GM19023 (cell line): Measurements from ENCODE around the gene NANOG.
"Not testable (repeated sequence)": the region's sequence is repeated elsewhere in the genome, so short reads cannot be mapped to it uniquely, and the experiment has no call there.

Experiments
- ATAC-seq: cut with Tn5 transposase; IDR thresholded peaks from one replicate; pipeline ENCODE4 v1.9.1; 2021; ENCODE audit warnings: mild to moderate bottlenecking, moderate library complexity; ENCODE audit not compliant: unreplicated experiment

Gene NANOG

DNA sequence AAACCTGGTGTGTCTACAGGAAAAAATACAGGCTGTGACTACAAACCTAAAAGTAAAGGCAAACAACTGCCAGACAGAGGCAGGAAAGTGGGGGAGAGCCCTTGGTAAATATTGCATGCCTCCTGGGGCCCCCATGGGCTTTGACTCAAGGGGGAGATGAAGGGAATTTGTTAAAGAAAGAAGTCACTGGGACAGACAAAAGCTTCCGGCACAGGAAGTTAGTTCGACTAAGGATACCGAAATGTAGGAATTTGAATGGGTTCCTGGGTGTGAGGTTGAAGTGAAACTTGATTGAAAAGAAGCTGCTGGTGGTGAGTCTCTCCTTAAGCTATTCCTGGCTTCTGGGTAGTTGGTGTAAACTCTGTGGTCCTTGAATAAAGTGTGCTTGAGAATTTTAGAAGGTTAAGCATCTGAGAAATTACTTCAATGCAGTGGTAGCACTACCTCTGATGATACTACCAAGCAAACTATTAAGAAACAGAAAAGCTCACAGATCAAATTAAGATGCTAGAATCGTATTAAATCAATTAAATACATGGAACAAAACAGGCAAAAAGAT, 9.6 kb downstream of the NANOG start:
- not testable (repeated sequence) for ATAC-seq

DNA sequence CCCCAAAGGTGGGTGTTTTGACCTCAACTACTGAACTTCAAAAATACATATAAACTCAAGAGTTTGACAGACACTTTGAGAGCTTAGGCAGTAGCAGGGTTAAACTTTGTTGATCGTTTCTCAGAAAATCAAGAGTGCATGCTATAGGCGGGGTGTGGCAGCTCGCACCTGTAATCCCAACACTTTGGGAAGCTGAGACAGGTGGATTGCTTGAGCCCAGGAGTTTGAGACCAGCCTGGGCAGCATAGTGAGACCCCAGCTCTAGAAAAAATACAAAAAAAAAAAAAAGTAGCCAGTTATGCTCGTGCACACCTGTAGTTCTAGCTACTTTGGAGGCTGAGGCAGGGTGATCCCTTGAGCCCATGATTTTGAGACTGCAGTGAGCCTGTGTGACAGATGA, 12.3 kb downstream of the NANOG start:
- no peak for ATAC-seq

DNA sequence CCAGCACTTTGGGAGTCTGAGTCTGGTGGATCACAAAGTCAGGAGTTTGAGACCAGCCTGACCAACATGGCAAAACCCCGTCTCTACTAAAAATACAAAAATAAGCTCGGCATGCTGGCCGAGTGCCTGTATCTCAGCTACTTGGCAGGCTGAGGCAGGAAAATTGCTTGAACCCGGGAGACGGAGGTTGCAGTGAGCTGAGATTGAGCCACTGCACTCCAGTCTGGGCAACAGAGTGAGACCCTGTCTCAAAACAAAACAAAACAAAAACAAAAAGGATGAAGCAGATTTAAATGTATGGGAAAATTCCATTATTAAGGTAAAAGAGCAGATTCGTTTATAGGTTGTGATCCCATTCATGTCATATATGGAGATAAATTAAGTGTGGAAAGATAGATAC, 17.1 kb downstream of the NANOG start:
- not testable (repeated sequence) for ATAC-seq

DNA sequence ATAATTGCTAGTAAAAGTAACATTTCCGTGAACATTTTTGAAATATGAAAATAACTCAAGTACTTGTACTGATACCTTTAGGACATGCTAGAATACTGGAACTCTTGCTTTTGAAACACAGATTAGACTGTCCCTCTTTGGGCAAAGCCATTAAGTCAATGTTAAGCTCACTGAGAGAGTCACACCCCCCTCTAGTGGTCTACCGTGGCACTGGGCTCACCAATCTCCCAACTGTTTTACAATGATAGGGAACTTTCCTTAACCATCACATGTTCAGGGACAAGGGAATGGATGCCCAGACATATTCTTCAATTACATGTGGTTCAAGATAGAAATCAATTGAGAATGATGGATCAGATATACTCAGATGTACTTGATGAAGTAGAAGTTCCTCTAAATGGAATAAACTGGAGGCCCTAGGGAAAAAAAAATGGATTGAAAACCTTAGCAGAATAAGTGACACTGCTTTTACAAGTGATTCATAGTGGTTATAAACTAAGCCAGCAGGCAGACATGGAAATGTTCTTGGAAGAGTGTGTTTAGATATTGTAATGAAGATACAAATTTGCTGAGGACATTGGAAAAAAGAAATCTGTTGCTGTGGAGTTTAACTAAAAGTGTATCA, 17.8 kb downstream of the NANOG start:
- no peak for ATAC-seq

DNA sequence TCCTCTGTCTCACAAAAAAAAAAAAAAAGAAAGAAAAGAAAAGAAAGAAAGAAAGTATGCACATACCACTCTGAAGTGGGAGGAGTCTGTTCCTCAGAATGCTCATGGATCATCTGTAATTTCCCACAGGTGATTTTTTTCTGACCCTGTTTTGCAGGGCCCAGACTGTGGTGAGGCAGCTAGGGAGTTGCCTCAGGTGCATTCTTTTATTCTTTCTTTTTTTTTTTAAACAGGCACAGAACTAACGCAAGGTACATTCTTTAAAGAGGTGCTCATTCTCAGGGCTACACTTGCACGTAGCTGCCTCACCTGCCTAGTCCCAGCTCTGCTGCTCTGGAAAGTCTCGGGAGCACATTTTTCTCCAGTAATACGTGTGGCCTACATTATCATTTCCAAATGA, 36.6 kb downstream of the NANOG start:
- ATAC-seq: not testable (repeated sequence)

DNA sequence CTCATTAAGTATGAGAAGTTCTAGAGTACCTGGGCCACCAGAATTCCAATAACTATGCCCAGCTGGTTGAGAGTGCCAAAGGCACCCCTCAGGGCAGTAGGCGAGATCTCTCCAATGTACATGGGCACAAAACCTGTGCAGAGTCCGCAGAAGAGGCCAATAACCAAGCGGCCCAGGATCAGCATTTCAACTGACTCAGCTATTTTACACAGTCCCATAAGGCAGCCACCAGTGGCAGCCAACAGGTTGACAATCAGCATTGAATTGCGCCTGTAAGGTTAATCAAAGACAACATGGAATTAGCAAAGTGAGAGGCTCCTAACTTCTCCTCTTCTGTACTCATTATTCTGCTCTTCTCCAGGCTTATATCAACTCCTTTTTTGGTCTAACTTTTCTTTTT, 40.5 kb downstream of the NANOG start:
- not testable (repeated sequence) for ATAC-seq

DNA sequence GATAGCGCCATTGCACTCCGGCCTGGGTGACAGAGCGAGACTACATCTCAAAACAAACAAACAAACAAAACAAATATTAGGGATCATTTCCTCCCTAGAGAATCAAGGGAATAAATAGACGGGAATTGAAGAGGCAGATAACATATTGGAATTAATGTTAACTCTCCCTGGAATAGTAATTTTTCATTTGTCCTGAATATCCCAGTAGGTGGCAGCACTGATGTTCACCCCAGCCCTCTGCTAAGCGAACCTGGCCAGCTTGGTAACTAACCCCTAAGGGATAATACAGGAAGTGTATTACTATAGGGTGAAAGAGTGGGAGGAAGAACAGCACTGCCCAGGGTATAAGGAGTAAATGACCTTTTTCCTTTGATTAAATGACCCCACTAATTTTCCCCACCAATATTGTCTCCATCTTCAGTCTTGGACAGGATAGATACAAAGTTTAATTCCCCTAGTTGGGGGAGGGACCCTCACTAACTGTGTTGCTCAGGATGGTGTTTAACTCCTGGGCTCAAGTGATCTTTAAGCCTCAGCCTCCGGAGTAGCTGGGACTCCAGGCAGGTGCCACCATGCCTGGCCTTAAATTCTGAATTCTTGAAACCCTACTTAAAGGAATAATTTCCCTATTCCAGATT, 43.0 kb downstream of the NANOG start:
- ATAC-seq: no peak

DNA sequence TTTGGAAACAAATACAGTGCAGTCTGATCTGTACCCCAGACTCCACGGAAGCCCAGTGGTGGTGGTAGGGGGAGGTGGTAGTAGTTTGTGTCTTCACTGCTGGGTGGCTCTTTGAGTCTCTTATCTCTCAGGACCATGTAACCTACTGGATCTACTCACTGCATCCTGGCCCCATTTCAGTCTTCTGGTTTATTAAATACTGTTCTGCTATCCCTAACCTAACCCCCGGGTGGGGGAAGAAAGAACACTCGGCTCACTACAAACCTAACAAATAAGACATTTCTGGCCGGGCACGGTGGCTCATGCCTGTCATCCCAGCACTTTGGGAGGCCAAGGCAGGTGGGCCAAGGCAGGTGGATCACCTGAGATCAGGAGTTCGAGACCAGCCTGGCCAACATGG, 44.0 kb downstream of the NANOG start:
- ATAC-seq: not testable (repeated sequence)

DNA sequence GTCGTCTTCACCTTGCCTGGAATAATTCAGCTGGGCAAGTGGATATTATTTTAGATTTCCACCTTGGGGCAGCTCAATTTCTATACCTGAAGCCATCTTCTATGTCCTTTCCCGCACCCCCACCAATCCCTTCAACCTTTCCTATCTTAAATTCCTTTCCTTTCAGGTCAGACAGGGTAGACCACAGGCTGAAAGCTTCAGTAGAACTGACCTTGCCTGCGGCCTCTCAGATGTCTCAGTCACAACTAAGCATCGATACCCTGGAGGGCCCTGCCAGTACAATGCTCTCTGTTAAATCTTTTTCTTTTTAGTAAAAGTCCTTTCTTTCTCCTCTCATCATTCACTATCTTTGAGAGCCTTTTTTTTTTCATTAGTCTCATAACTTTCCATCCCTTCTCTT, 44.6 kb downstream of the NANOG start:
- no peak for ATAC-seq

DNA sequence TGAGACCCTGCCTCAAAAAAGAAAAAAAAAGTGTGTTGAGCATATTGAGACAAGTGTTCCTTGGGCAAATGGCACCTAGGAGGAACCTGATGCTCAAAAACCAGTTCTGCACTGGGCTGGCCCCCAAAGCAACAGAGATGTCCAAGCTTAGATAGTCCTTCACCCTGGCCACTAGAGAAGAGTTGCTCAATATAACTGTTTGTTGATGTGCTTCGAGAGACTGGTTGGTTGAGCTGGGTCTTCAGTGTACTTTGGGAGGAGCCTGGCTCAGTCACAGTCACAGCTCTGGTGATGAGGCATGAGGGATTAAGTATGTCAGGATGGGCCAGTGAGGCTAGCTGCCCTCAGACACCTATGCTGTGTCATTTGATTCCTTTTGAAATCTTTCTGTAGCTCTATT, 45.5 kb downstream of the NANOG start:
- no peak for ATAC-seq

DNA sequence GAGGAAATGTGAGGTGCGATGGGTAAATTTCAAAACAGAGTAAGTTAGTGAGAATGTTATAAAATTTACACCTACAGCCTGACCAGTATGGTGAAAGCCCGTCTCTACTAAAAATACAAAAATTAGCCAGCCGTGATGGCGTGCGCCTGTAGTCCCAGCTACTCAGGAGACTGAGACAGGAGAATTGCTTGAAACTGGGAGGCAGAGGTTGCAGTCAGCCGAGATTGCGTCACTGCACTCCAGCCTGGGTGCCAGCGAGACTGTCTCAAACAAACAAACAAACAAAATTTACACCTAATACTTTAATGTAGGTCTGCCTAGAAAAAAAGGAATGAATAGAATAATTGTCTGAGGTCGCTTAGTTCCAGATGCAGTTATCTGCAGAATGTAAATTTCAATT, 45.9 kb downstream of the NANOG start:
- ATAC-seq: no peak

DNA sequence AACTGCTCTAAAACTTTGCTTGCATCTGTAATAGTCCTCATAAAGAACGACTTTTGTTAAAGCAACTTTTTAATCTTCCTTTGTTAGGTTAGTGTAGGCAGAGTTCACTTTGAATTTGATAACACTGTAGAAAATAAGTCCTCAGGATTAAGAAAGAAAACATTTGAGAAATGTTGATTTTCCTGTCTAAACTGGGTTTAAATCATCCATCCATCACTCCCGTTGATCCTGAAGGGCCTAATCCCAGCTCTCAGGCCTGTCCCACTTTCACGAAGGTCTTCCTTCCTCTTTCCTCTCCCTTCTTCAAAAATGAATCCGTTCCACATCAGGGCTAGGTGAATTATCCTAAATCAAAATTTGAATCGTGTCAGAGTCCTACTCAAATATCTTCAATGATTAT, 46.6 kb downstream of the NANOG start:
- ATAC-seq: no peak

DNA sequence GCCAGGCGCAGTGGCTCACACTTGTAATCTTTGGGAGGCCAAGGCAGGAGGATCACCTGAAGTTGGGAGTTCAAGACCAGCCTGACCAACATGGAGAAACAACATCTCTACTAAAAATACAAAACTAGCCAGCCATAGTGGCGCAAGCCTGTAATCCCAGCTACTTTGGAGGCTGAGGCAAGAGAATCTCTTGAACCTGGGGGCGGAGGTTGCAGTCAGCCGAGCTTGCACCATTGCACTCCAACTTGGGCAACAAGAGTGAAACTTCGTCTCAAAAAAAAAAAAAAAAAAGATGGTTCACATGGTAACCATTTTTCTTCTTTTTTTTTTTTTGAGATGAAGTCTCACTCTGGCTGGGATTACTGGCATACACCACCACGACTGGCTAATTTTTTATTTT, 48.2 kb downstream of the NANOG start:
- no peak for ATAC-seq

DNA sequence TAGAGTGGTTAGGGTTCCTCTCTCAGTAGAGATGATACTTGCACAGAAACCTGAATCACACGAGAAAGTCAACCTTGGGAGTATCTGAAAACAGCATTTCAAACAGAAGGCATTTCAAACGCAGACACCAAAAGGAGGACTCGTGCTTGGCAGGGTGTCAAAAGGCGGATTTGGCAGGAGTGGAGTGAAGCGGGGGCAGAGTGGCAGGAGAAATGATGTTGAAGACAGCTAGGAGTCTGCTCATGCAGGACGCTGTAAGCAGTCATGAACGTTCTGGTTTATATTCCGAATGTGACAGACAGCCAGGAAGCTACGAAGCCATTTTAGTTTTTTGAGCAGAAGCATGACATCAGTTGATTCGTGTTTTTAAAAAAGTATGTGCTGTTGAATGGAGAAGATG, 50.0 kb downstream of the NANOG start:
- ATAC-seq: not testable (repeated sequence)

DNA sequence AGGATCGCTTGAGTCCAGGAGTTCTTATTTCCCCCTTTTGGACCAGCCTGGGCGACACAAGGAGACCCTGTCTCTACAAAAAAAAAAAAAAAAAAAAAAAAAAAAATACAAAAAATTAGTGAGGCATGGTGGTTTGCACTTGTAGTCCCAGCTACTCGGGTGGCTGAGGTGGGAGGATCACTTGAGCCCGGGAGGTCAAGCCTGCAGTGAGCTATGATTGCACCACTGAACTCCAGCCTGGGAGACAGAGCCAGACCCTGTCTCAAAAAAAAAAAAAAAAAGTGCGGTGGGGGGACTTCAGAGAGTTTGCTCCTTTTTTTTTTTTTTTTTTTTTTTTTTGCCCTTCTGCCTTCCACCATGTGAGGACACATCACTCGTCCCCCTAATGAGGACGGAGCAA, 50.6 kb downstream of the NANOG start:
- ATAC-seq: not testable (repeated sequence)

DNA sequence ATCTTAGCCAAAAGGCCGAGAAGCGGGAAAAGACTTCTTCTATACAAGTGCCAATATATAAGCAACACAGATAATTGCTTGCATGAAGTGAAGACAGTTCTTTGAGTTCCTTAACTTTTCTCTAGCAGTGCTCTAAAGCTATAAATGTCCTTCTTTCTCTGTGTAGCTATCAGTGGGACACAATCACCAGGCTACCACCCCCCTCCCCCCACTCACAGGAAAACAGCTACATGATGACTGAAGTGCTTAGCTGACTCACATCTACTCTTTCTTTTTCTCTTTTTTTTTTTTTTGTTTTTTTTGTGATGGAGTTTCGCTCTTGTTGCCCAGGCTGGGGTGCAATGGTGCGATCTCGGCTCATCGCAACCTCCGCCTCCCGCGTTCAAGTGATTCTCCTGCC, 53.2 kb downstream of the NANOG start:
- ATAC-seq: not testable (repeated sequence)

DNA sequence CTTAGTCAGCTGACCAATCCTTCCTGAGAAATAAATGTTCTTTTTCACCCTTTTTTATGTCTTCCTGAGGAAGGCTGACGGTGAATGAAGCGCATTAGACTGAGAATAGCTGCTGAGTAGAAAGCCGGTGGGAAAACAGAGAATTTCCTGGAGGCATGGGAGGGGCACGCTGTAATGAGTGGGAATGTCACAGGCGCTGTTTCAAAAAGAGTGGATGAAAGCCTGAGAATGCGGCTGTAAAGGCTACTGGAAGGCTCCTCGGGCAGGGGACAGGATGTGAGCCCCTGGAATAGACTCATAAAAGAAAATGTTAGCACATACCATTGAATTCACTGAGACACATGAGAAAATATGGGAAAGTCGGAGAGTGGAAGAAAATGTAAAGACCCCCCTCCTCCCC, 53.9 kb downstream of the NANOG start:
- not testable (repeated sequence) for ATAC-seq

DNA sequence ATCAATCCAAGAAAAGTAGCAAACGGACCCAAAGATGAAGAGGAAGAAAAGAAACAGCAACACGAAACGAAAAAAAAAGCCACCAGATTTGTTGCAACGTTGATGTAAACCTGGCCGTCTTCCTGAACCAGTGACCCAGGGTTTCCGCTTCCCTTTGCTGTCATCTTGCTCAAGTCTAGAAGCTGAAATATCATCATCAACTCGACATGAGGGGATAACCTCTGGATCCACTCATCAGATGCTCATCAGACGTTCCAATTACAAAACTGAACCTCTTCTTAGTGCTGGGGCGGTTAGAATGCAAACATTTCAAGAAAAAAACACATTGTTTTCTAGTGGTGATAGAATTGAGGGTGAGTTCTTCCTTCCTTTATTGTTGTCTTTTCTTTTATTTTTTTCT, 54.4 kb downstream of the NANOG start:
- ATAC-seq: not testable (repeated sequence)

DNA sequence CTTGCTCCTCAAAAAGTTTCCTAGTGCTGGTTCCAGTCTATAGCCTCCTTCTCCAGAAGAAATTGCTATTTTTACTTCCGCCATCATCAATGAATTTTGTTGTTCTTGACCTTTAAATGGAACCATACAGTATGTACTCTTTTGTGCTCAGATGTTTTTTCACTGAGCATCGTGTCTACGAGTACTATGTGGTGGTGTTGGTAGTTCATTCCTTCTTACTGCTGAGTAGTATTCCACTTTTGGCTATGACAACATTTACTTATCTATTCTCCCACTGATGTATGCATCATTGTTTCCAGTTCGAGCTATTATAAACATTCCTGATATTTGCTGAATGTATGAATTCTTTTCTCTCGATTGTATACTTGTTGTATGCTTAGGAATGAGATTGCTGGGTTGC, 54.9 kb downstream of the NANOG start:
- no peak for ATAC-seq

DNA sequence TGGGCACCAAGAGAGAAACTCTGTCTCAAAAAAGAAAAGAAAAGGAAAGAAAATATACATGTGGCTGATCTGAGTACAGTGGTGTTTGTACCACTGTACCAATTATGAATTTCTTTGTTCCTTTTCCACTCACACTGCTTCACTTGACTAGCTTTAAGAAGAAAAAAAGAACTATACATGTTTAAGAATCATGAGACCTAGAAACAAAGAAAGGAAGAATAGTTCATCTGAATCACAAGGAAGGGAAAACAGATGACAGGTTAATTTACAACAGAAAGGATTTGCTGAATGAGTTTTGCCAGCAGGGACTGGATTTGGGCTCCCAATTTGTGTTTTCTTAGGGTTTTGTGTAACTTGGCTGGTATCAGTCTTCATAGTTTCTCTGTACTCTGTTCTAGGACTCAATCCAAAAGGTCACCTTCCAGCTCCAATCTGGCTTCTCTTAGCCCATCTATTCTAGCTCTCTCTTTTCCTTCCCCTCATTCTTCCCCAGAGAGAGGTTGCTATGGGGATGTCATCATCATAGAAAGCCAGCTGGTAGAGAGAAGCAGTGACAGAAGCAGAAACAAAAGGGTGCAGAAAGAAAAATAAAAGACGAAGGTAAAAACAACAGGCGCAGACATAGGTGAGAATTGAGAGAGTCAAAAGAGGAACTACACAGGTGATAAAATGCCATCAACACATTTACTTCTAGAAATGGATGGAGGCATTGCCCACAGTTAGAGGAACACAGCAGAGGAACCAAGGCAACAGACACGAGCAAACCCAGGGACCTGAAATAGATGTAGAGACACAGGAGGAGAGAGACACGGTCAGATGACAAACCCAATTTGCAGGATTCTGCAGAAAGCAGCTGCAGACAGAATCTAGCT, 58.3 kb downstream of the NANOG start:
- ATAC-seq: not testable (repeated sequence)

DNA sequence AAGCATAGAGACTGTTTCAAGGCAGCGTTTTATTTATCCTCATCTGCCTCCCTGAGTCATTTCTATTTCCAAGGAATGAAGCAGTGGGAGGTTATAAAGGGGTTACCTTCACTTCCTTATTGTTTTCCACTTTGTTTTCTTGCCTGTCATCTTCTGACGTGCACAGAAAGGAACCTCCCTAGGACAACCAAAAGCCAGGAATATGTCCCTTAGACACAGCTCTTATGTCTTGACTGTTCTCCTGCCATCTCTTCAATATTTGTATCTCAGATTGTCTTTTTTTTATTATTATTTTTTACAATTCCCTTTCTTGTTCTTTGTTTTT, 58.9 kb downstream of the NANOG start:
- ATAC-seq: not testable (repeated sequence)
